Measurements from ENCODE around the gene PELI3. TPM values are rescaled to one million over a fixed set of nuclear protein-coding genes. Genes with fewer than 3 reads are reported as not detected.

Gene PELI3
- total and polyA plus RNA-seq, 10 of the 15 experiments (the other 5 are each of a cell fraction or from before 2014, with no cell fraction given) = 0.14 to 1.5 (median 0.66) TPM

DNA sequence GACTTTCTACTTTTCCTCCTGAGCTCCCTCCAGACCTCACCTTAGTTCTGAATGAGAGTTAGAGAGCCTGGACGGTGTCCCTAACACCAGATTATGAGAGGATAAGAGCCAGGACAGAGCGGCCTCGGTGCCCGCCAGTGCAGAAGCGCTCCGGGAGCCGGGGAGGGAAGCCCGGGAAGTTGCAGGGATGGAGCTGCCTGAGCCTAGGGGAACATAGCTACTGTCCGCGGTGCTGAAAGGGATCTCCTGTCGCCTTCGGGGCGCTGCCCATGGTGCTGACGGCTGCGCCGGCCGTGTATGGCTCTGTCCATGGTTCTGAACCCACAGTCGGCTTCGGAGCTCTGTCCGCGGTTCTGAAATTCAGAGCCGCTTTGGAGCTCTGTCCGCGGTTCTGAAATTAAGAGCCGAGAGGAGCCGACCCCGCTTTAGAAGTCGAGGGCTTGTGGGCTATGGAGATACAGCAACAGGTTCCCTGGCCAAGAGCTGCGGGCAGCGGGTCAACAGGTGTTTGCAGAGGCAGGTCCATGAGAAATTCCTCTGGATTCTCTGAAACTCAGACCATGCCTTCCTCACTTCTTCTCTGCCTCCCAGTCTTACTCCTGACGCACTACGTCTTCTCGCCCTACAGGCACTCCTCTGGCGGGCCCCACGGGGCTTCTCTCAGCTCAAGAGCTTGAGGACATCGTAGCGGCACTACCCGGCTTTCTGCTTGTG, 45.1 kb upstream of the PELI3 start (continued):
- no peak for TF ChIP-seq MLLT1 (IDR thresholded peaks at IDR 0.05)
- peak; percentile 99 for TF ChIP-seq MAX (IDR thresholded peaks at IDR 0.05; ENCODE audit: low read depth, low read length)
- no peak for TF ChIP-seq USF2 (IDR thresholded peaks at IDR 0.05; ENCODE audit: borderline replicate concordance, low read depth, low read length)
- TF ChIP-seq PAX5 (IDR thresholded peaks at IDR 0.05; ENCODE audit: borderline replicate concordance, low read depth, low read length) = 0 out of 2 replicates have a peak, but pooled peaks have one; percentile 51
- TF ChIP-seq, protein P1, sequence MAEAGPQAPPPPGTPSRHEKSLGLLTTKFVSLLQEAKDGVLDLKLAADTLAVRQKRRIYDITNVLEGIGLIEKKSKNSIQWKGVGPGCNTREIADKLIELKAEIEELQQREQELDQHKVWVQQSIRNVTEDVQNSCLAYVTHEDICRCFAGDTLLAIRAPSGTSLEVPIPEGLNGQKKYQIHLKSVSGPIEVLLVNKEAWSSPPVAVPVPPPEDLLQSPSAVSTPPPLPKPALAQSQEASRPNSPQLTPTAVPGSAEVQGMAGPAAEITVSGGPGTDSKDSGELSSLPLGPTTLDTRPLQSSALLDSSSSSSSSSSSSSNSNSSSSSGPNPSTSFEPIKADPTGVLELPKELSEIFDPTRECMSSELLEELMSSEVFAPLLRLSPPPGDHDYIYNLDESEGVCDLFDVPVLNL (IDR thresholded peaks at IDR 0.05; ENCODE audit: low read depth, low read length) = no peak
- peak; percentile 98 for TF ChIP-seq CBX5 (IDR thresholded peaks at IDR 0.05; ENCODE audit: low read depth)
- peak; percentile 74 for TF ChIP-seq HCFC1 (IDR thresholded peaks at IDR 0.05; ENCODE audit: low read length)
- no peak for TF ChIP-seq NFYB (IDR thresholded peaks at IDR 0.05; ENCODE audit: insufficient read depth, low read depth, low read length)
- TF ChIP-seq BCL11A (IDR thresholded peaks at IDR 0.05; ENCODE audit: low read depth, low read length) = peak; percentile 71; the same call in 1 of the 2 replicates
- TF ChIP-seq NFYA (IDR thresholded peaks at IDR 0.05; ENCODE audit: borderline replicate concordance, low read depth, low read length) = no peak
- TF ChIP-seq ZNF592 (IDR thresholded peaks at IDR 0.05) = no peak
- peak in 1 of 2 experiments; percentile 43; a peak in 1 of 4 replicates for TF ChIP-seq IKZF2 (IDR thresholded peaks at IDR 0.05)
- no peak for TF ChIP-seq SMAD5 (IDR thresholded peaks at IDR 0.05; ENCODE audit: low read depth)
- TF ChIP-seq RAD21 (IDR thresholded peaks at IDR 0.05; ENCODE audit: insufficient read depth, low read depth, low read length) = no peak
- peak; percentile 30 to 85; a peak in 1 of 3 replicates for TF ChIP-seq EGR1 (IDR thresholded peaks at IDR 0.05; ENCODE audit: borderline replicate concordance in 1 of 2, low read depth in 2 of 2, low read length in 2 of 2)
- 0 out of 2 replicates have a peak, but pooled peaks have one; percentile 89 for TF ChIP-seq WRNIP1 (IDR thresholded peaks at IDR 0.05; ENCODE audit: borderline replicate concordance, low read depth, low read length)
- TF ChIP-seq, protein P2, sequence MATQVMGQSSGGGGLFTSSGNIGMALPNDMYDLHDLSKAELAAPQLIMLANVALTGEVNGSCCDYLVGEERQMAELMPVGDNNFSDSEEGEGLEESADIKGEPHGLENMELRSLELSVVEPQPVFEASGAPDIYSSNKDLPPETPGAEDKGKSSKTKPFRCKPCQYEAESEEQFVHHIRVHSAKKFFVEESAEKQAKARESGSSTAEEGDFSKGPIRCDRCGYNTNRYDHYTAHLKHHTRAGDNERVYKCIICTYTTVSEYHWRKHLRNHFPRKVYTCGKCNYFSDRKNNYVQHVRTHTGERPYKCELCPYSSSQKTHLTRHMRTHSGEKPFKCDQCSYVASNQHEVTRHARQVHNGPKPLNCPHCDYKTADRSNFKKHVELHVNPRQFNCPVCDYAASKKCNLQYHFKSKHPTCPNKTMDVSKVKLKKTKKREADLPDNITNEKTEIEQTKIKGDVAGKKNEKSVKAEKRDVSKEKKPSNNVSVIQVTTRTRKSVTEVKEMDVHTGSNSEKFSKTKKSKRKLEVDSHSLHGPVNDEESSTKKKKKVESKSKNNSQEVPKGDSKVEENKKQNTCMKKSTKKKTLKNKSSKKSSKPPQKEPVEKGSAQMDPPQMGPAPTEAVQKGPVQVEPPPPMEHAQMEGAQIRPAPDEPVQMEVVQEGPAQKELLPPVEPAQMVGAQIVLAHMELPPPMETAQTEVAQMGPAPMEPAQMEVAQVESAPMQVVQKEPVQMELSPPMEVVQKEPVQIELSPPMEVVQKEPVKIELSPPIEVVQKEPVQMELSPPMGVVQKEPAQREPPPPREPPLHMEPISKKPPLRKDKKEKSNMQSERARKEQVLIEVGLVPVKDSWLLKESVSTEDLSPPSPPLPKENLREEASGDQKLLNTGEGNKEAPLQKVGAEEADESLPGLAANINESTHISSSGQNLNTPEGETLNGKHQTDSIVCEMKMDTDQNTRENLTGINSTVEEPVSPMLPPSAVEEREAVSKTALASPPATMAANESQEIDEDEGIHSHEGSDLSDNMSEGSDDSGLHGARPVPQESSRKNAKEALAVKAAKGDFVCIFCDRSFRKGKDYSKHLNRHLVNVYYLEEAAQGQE (IDR thresholded peaks at IDR 0.05; ENCODE audit: low read depth, low read length) = peak; percentile 99
- no peak for TF ChIP-seq SMARCA5 (IDR thresholded peaks at IDR 0.05)

Measured in GM12878 (cell line).